ENCODE data around the gene LARP4B. TPM values are rescaled to one million over a fixed set of nuclear protein-coding genes. Genes with fewer than 3 reads are reported as not detected.

LARP4B gene
- total and polyA plus RNA-seq, 4 donors = 5.5 to 20.4 (median 12.1) TPM

DNA sequence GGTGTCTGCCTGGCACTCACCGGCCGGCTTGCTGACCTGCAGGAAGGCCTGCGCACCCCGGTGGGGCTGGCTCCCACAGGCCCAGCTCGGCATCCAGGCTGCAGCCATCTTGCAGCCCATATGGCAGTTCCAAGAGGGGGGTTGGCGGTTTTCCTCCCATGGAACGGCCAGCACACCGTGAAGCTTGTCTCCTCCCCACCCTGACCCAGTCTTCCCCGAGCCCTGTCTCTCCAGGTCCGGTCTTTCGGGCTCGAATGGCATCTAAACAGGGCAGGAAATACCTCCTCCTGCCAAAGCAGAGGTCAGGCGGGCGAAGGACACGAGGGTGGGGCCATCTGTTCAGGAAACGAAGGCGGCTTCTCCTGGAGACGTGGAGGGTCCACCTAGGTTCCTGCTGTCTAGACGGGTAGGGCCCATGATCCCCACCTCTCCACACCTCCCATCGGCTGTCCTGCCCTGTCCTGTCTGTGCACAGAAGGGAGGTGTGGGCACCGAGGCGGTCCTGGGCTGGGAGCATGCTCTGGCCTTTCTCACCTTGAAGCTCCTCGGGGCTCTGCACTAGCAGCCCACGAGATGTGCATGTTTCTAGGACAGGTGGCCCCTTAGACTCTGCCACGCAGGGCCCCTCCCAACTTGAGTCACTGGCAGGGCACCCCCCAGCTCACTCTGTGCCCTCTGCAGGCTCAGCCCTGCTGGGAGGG, 128.3 kb downstream of the LARP4B start:
- WGBS = 88% methylated on average over 25 of the region's 25 CpGs
- no peak overlapping the region for H3K9ac ChIP-seq (ENCODE audit: low read depth in 1 of 2, low read length in 2 of 2)
- H3K4me3 ChIP-seq (ENCODE audit: low read depth in 1 of 3, low read length in 3 of 3) = no peak overlapping the region
- H3K9me3 ChIP-seq (ENCODE audit: control insufficient read depth in 4 of 4, low read length in 3 of 4) = no peaks in the 10 kb centered on the region
- H3K36me3 ChIP-seq (ENCODE audit: control insufficient read depth in 4 of 4, insufficient read depth in 3 of 4, low read depth in 1 of 4, low read length in 3 of 4) = peaks cover 5 to 14% (median 10%) of the 10 kb centered on the region in 4 donors
- H3K27ac ChIP-seq (ENCODE audit: low read depth in 1 of 2, low read length in 2 of 2) = no peak overlapping the region
- TF ChIP-seq, protein P1, sequence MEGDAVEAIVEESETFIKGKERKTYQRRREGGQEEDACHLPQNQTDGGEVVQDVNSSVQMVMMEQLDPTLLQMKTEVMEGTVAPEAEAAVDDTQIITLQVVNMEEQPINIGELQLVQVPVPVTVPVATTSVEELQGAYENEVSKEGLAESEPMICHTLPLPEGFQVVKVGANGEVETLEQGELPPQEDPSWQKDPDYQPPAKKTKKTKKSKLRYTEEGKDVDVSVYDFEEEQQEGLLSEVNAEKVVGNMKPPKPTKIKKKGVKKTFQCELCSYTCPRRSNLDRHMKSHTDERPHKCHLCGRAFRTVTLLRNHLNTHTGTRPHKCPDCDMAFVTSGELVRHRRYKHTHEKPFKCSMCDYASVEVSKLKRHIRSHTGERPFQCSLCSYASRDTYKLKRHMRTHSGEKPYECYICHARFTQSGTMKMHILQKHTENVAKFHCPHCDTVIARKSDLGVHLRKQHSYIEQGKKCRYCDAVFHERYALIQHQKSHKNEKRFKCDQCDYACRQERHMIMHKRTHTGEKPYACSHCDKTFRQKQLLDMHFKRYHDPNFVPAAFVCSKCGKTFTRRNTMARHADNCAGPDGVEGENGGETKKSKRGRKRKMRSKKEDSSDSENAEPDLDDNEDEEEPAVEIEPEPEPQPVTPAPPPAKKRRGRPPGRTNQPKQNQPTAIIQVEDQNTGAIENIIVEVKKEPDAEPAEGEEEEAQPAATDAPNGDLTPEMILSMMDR (IDR thresholded peaks at IDR 0.05; ENCODE audit: low read depth, low read length, missing input control) = no peak
- TF ChIP-seq, protein P2, sequence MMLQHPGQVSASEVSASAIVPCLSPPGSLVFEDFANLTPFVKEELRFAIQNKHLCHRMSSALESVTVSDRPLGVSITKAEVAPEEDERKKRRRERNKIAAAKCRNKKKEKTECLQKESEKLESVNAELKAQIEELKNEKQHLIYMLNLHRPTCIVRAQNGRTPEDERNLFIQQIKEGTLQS (IDR thresholded peaks at IDR 0.05) = no peak
- no peak for TF ChIP-seq EGR1 (IDR thresholded peaks at IDR 0.05; ENCODE audit: low read depth in 2 of 2)
- TF ChIP-seq RXRA (IDR thresholded peaks at IDR 0.05) = no peak
- TF ChIP-seq, protein P3, sequence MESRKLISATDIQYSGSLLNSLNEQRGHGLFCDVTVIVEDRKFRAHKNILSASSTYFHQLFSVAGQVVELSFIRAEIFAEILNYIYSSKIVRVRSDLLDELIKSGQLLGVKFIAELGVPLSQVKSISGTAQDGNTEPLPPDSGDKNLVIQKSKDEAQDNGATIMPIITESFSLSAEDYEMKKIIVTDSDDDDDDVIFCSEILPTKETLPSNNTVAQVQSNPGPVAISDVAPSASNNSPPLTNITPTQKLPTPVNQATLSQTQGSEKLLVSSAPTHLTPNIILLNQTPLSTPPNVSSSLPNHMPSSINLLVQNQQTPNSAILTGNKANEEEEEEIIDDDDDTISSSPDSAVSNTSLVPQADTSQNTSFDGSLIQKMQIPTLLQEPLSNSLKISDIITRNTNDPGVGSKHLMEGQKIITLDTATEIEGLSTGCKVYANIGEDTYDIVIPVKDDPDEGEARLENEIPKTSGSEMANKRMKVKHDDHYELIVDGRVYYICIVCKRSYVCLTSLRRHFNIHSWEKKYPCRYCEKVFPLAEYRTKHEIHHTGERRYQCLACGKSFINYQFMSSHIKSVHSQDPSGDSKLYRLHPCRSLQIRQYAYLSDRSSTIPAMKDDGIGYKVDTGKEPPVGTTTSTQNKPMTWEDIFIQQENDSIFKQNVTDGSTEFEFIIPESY (IDR thresholded peaks at IDR 0.05) = no peak
- no peak for TF ChIP-seq TAF1 (conservative IDR thresholded peaks at IDR 0.05)
- no peak for TF ChIP-seq HNF4G (IDR thresholded peaks at IDR 0.05)
- TF ChIP-seq GABPA (IDR thresholded peaks at IDR 0.05 in 1 of 2, conservative IDR thresholded peaks at IDR 0.05 in 1 of 2) = no peak
- no peak for TF ChIP-seq YY1 (IDR thresholded peaks at IDR 0.05)
- no peak for TF ChIP-seq FOXA2 (IDR thresholded peaks at IDR 0.05)
- TF ChIP-seq HNF4A (conservative IDR thresholded peaks at IDR 0.05) = no peak
- no peak for TF ChIP-seq FOXA1 (IDR thresholded peaks at IDR 0.05)
- TF ChIP-seq, protein P4, sequence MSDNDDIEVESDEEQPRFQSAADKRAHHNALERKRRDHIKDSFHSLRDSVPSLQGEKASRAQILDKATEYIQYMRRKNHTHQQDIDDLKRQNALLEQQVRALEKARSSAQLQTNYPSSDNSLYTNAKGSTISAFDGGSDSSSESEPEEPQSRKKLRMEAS (IDR thresholded peaks at IDR 0.05) = no peak
- no peak for TF ChIP-seq RAD21 (IDR thresholded peaks at IDR 0.05)
- TF ChIP-seq, protein P5, sequence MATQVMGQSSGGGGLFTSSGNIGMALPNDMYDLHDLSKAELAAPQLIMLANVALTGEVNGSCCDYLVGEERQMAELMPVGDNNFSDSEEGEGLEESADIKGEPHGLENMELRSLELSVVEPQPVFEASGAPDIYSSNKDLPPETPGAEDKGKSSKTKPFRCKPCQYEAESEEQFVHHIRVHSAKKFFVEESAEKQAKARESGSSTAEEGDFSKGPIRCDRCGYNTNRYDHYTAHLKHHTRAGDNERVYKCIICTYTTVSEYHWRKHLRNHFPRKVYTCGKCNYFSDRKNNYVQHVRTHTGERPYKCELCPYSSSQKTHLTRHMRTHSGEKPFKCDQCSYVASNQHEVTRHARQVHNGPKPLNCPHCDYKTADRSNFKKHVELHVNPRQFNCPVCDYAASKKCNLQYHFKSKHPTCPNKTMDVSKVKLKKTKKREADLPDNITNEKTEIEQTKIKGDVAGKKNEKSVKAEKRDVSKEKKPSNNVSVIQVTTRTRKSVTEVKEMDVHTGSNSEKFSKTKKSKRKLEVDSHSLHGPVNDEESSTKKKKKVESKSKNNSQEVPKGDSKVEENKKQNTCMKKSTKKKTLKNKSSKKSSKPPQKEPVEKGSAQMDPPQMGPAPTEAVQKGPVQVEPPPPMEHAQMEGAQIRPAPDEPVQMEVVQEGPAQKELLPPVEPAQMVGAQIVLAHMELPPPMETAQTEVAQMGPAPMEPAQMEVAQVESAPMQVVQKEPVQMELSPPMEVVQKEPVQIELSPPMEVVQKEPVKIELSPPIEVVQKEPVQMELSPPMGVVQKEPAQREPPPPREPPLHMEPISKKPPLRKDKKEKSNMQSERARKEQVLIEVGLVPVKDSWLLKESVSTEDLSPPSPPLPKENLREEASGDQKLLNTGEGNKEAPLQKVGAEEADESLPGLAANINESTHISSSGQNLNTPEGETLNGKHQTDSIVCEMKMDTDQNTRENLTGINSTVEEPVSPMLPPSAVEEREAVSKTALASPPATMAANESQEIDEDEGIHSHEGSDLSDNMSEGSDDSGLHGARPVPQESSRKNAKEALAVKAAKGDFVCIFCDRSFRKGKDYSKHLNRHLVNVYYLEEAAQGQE (IDR thresholded peaks at IDR 0.05) = no peak
- TF ChIP-seq JUND (IDR thresholded peaks at IDR 0.05) = no peak
- no peaks in the 10 kb centered on the region for H3K27me3 ChIP-seq (ENCODE audit: control insufficient read depth in 4 of 4, insufficient read depth in 4 of 4, low read length in 3 of 4)
- DNase-seq (ENCODE audit: low spot score) = no peak
- peaks cover 0 to 2% (median 0%) of the 10 kb centered on the region in 4 donors for H3K4me1 ChIP-seq (ENCODE audit: control insufficient read depth in 4 of 4, insufficient read depth in 4 of 4, low read length in 3 of 4)
